ENCODE measurements around the gene NETO2. TPM values are rescaled to one million over a fixed set of nuclear protein-coding genes. Genes with fewer than 3 reads are reported as not detected.

The NETO2 gene
- total and polyA plus RNA-seq, 2 donors (not counting 3 experiments of a cell fraction or from before 2014, with no cell fraction given): 18.4 to 24.8 TPM

- Histone ChIP-seq H3K27me3 (ENCODE audit: control insufficient read depth in 2 of 2, insufficient read depth in 2 of 2, low read length in 2 of 2) (no peaks in the 10 kb centered on the region), H3K79me2 (ENCODE audit: control insufficient read depth, insufficient read depth, low read length) (no peaks in the 10 kb centered on the region), H3K9me3 (replicated peaks; ENCODE audit: control insufficient read depth, insufficient read depth, low read length) (no peaks in the 10 kb centered on the region), H3K4me3 (replicated peaks in 1 of 3; ENCODE audit: insufficient read depth in 1 of 3, low read depth in 1 of 3, low read length in 3 of 3) (no peak overlapping the region), H3K9ac (replicated peaks; ENCODE audit: extremely low read depth, insufficient read depth, low read length) (no peak overlapping the region), H3K4me2 (ENCODE audit: insufficient read depth, low read length) (no peak overlapping the region), H3K9me1 (replicated peaks; ENCODE audit: control insufficient read depth, extremely low read depth, insufficient read depth, low read length) (no peaks in the 10 kb centered on the region), H2AFZ (ENCODE audit: low read depth, low read length) (no peak overlapping the region), H3K27ac (ENCODE audit: insufficient read depth, low read depth, low read length) (no peak overlapping the region), H4K20me1 (replicated peaks; ENCODE audit: control insufficient read depth, extremely low read depth, insufficient read depth, low read length) (no peaks in the 10 kb centered on the region), H3K4me1 (ENCODE audit: control insufficient read depth, extremely low read depth, insufficient read depth, low read length) (no peaks in the 10 kb centered on the region), H3K36me3 (ENCODE audit: control insufficient read depth in 2 of 2, extremely low read depth in 1 of 2, insufficient read depth in 2 of 2, low read length in 2 of 2) (no peaks in the 10 kb centered on the region)
- ChIA-PET CTCF (interaction anchor here (1.0 kb wide), 1 partner anchor 10 kb away, joined by 3 read pairs; no protein-coding TSS in a partner anchor), POLR2A (no interaction called here)
- TF ChIP-seq MYC (IDR thresholded peaks at IDR 0.05; ENCODE audit: low read depth, low read length) (no peak), GATA2 (IDR thresholded peaks at IDR 0.05; ENCODE audit: insufficient read depth, insufficient read length, low read depth, low read length) (no peak), CTCF (IDR thresholded peaks at IDR 0.05; ENCODE audit: extremely low read depth in 1 of 2, insufficient read depth in 1 of 2, low read depth in 1 of 2, low read length in 2 of 2) (no peak)
- FAIRE-seq (no peak), DNase-seq (ENCODE audit: low read depth, low spot score) (no peak)
- no TSS peak for BruUV-seq (replicated peaks)
- dilution Hi-C loops (cut with MboI; ENCODE audit: extremely low pct_ligation_motif_present, low sequenced_read_pairs): no loop called here
- intact Hi-C loops (cut with micrococcal nuclease): no loop called here
These were observed 36.3 kb upstream of the NETO2 start for GRCh38 chr16:47180073-47180472.

- Histone ChIP-seq H3K9me3 (replicated peaks; ENCODE audit: control insufficient read depth, insufficient read depth, low read length) (no peaks in the 10 kb centered on the region), H3K4me3 (replicated peaks in 1 of 3; ENCODE audit: insufficient read depth in 1 of 3, low read depth in 1 of 3, low read length in 3 of 3) (no peak overlapping the region), H3K36me3 (ENCODE audit: control insufficient read depth in 2 of 2, extremely low read depth in 1 of 2, insufficient read depth in 2 of 2, low read length in 2 of 2) (no peaks in the 10 kb centered on the region), H2AFZ (ENCODE audit: low read depth, low read length) (no peak overlapping the region), H3K79me2 (ENCODE audit: control insufficient read depth, insufficient read depth, low read length) (no peaks in the 10 kb centered on the region), H3K27ac (ENCODE audit: insufficient read depth, low read depth, low read length) (no peak overlapping the region), H3K9me1 (replicated peaks; ENCODE audit: control insufficient read depth, extremely low read depth, insufficient read depth, low read length) (no peaks in the 10 kb centered on the region), H4K20me1 (replicated peaks; ENCODE audit: control insufficient read depth, extremely low read depth, insufficient read depth, low read length) (no peaks in the 10 kb centered on the region), H3K4me2 (ENCODE audit: insufficient read depth, low read length) (no peak overlapping the region), H3K27me3 (ENCODE audit: control insufficient read depth in 2 of 2, insufficient read depth in 2 of 2, low read length in 2 of 2) (no peaks in the 10 kb centered on the region), H3K9ac (replicated peaks; ENCODE audit: extremely low read depth, insufficient read depth, low read length) (no peak overlapping the region), H3K4me1 (ENCODE audit: control insufficient read depth, extremely low read depth, insufficient read depth, low read length) (no peaks in the 10 kb centered on the region)
- no peak for FAIRE-seq
- no peak for DNase-seq (ENCODE audit: low read depth, low spot score)
- intact Hi-C loops (cut with micrococcal nuclease) (no loop called here), dilution Hi-C loops (cut with MboI; ENCODE audit: extremely low pct_ligation_motif_present, low sequenced_read_pairs) (no loop called here)
- ChIA-PET POLR2A (no interaction called here), CTCF (interaction anchor here (1.8 kb wide), 1 partner anchor 34 kb away, joined by 3 read pairs; no protein-coding TSS in a partner anchor)
- TF ChIP-seq EZH2 (IDR thresholded peaks at IDR 0.05; ENCODE audit: borderline replicate concordance, low read depth, low read length, severe bottlenecking): no peak
- TF ChIP-seq GATA2 (IDR thresholded peaks at IDR 0.05; ENCODE audit: insufficient read depth, insufficient read length, low read depth, low read length): no peak
- no peak for TF ChIP-seq CTCF (IDR thresholded peaks at IDR 0.05; ENCODE audit: extremely low read depth in 1 of 2, insufficient read depth in 1 of 2, low read depth in 1 of 2, low read length in 2 of 2)
- no peak for TF ChIP-seq FOS (IDR thresholded peaks at IDR 0.05; ENCODE audit: borderline replicate concordance, insufficient read depth, low read length)
- TF ChIP-seq JUN (IDR thresholded peaks at IDR 0.05; ENCODE audit: borderline replicate concordance, insufficient read depth, insufficient read length, low read depth): no peak
- TF ChIP-seq POLR2A (IDR thresholded peaks at IDR 0.05; ENCODE audit: low read depth, low read length): no peak
- no peak for TF ChIP-seq POLR2AphosphoS5 (IDR thresholded peaks at IDR 0.05; ENCODE audit: insufficient read depth, low read depth, low read length)
- TF ChIP-seq MAX (IDR thresholded peaks at IDR 0.05; ENCODE audit: insufficient read depth, insufficient read length): no peak
- no TSS peak for BruUV-seq (replicated peaks)
These were observed 31.4 kb upstream of the NETO2 start for GRCh38 chr16:47175152-47175551.

Data from endothelial cell of umbilical vein (primary cell).